Left ventricle myocardium inferior (tissue), 1 donor: ENCODE results near the gene TMEM178A. TPM values are rescaled to one million over a fixed set of nuclear protein-coding genes. Genes with fewer than 3 reads are reported as not detected.
A peak's percentile ranks its signal among the peaks of the same experiment; 100 is the strongest.

ENCODE experiments used
- DNase-seq: peaks from one replicate; pipeline ENCODE4 v3.0.0-alpha.2; 2020
- H3K27ac ChIP-seq: fragments of 200-600 bp; replicated peaks from 2 replicates; pipeline ENCODE4 v1.8.0; 2021
- H3K27me3 ChIP-seq: fragments of 200-600 bp; 2 replicates; pipeline ENCODE4 v1.8.0; 2021; ENCODE audit warnings: low read depth
- H3K36me3 ChIP-seq: fragments of 200-600 bp; 2 replicates; pipeline ENCODE4 v1.8.0; 2021
- H3K4me1 ChIP-seq: fragments of 200-600 bp; 2 replicates; pipeline ENCODE4 v1.8.0; 2021
- H3K4me3 ChIP-seq: fragments of 200-600 bp; 2 replicates; pipeline ENCODE4 v1.8.0; 2021; ENCODE audit warnings: mild to moderate bottlenecking, moderate library complexity
- H3K9me3 ChIP-seq: fragments of 200-600 bp; replicated peaks from 2 replicates; pipeline ENCODE4 v1.8.0; 2021
- CTCF ChIP-seq: fragments of 200-600 bp; IDR thresholded peaks from 2 replicates; pipeline ENCODE4 v1.8.0; 2021; ENCODE audit warnings: antibody characterized with exemption, mild to moderate bottlenecking, borderline replicate concordance
- intact Hi-C: fragments of 100-400 bp; cut with micrococcal nuclease; formaldehyde crosslinking; loops from one replicate; pipeline ENCODE4 v1.11.0; 2022
- total RNA-seq: library from RNA; stranded (reverse); fragmentation: NEBNext Ultra II Directional; extraction: Animal tissue kit (Norgen Biotek cat#: 25700); gene quantifications from one replicate; pipeline ENCODE4 v1.2.1, GENCODE V29; 2021
- donor health status: DM: no; HTN: yes; CAD: no; lungs with severe emphysema.

Gene TMEM178A
- total RNA-seq, 1 donor from 2014 or later, result 3.6 TPM

DNA sequence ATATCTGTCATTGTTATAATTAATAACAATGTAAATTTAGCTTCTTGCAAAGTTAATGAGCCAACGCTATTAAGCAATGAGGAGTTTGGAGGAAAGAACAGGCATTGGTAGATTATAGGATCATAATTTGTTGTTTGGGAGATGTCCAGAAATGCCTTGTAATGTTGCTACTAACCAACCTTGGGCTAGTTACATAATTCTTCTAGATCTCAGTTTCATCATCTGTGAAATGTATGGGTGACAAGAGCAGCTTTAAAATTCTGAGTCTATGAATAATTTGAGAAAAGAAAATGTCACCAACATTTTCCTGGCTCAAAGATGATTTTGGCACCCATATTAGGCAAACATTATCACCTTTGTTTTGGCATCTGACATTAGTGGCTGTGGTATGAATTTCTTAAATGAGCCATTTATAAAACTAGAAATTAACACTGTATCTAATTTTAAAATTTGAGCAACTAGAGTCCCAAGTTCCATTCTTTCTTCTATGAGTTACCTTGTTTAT lies 2.9 kb downstream of the TMEM178A start:
- Histone ChIP-seq H3K4me3 (no peak overlapping the region), H3K27me3 (no peaks in the 10 kb centered on the region), H3K9me3 (no peaks in the 10 kb centered on the region), H3K4me1 (peaks cover 32% of the 10 kb centered on the region), H3K27ac (no peak overlapping the region), H3K36me3 (no peaks in the 10 kb centered on the region)
- intact Hi-C loops, result no loop called here
- TF ChIP-seq CTCF, result no peak
- no peak for DNase-seq

DNA sequence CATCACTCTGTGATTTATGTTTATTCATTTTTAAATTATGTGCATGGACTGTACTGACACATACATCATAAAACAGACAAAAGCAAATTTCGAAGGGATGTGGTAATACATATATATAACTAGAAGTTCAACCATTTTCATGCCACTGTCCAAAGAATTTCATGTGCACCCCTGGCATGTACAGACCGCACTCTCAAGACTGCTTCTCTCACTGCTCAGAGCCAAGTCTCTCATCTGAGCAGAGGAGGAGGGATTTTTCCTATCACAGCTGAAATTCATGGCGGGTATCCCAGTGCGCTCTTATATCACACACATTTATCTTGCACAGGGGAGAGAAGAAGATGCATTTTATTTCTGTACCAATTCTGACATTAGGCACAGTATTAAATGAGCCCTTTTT lies 5.9 kb downstream of the TMEM178A start:
- Histone ChIP-seq H3K9me3 (no peaks in the 10 kb centered on the region), H3K27me3 (no peaks in the 10 kb centered on the region), H3K4me3 (no peak overlapping the region), H3K36me3 (no peaks in the 10 kb centered on the region), H3K27ac (no peak overlapping the region), H3K4me1 (peaks cover 18% of the 10 kb centered on the region)
- DNase-seq, result no peak
- TF ChIP-seq CTCF, result no peak
- intact Hi-C loops, result no loop called here

GRCh38 chr2:39673018-39673417 lies 7.3 kb downstream of the TMEM178A start:
- no peak for TF ChIP-seq CTCF
- Histone ChIP-seq H3K27ac (no peak overlapping the region), H3K36me3 (no peaks in the 10 kb centered on the region), H3K9me3 (no peaks in the 10 kb centered on the region), H3K4me1 (peaks cover 7% of the 10 kb centered on the region), H3K27me3 (no peaks in the 10 kb centered on the region), H3K4me3 (no peak overlapping the region)
- intact Hi-C loops, result no loop called here
- no peak for DNase-seq

DNA sequence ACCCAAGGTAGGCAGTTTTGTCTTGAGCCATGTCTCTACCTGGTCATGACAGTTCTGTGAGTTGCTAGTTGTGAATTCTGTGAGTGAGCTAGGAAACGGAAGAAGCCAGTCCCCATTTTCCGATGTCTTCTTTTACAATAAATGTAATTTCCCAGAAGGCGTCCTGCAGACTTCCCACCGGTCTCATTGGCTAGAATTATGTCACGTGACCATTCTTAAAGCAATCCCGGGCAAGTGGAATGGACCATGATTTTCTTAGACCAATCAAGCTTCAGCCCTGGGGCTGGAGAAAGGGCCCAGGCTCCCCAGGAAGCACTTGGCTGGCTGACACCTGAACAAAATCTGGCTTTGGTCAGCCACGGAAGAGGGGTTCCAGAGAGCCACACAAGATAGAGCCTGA lies 10.6 kb downstream of the TMEM178A start:
- H3K4me1 ChIP-seq, result peaks cover 16% of the 10 kb centered on the region
- H3K36me3 ChIP-seq, result no peaks in the 10 kb centered on the region
- no peak for DNase-seq
- H3K9me3 ChIP-seq, result peaks cover 7% of the 10 kb centered on the region
- intact Hi-C loops, result no loop called here
- H3K27ac ChIP-seq, result no peak overlapping the region
- TF ChIP-seq CTCF, result no peak
- H3K27me3 ChIP-seq, result no peaks in the 10 kb centered on the region
- no peak overlapping the region for H3K4me3 ChIP-seq

DNA sequence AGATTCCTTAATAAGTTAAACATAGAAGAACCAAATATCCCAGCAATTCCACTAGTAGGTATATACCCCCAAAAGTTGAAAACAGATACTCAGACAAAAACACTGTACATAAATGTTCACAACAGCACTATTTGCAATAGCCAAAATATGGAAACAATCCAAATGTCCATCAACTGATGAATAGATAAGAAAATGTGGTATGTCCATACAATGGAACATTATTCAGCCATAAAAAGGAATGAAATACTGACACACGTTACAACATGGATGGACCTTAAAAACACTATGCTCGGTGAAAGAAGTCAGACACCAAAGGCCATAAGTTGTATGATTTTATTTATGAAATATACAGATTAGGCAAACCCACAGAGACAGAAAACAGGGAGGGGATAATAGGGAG lies 12.5 kb downstream of the TMEM178A start:
- no peak for DNase-seq
- Histone ChIP-seq H3K4me1 (peaks cover 26% of the 10 kb centered on the region), H3K36me3 (no peaks in the 10 kb centered on the region), H3K27me3 (no peaks in the 10 kb centered on the region), H3K9me3 (peaks cover 7% of the 10 kb centered on the region), H3K4me3 (no peak overlapping the region), H3K27ac (no peak overlapping the region)
- intact Hi-C loops, result no loop called here
- no peak for TF ChIP-seq CTCF

DNA sequence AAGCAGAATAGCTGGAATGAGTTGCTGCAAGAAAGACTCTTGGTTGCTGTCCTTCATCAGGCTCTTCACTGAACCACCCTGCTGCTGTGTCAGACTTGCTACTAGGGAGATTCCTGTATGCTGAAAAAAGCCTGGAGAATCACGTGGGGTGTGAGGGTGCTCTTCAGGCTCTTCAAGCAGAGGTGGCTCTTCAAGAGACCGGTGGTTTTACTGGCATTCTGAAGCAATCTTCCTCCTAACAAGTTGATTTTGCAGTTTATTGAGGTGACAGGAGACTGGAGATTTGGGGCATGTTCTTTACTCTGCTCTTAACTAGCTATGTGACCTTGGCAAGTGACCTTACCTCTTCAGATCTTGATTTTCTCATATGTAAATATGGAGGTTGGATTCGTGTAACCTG lies 14.1 kb downstream of the TMEM178A start:
- peaks cover 38% of the 10 kb centered on the region for H3K4me1 ChIP-seq
- H3K9me3 ChIP-seq, result peaks cover 7% of the 10 kb centered on the region
- H3K27me3 ChIP-seq, result no peaks in the 10 kb centered on the region
- H3K4me3 ChIP-seq, result no peak overlapping the region
- peak overlapping the region; percentile 45 for H3K27ac ChIP-seq
- intact Hi-C loops, result no loop called here
- no peak for DNase-seq
- no peak for TF ChIP-seq CTCF
- H3K36me3 ChIP-seq, result no peaks in the 10 kb centered on the region
